Neuronal stem cell (in vitro differentiated cells): Measurements from ENCODE around the gene KMT2C.

Experiments
- DNase-seq: peaks from one replicate; pipeline ENCODE4 v3.0.0-alpha.2; 2013; ENCODE audit warnings: low spot score
- H2AFZ ChIP-seq: one replicate; pipeline ENCODE4 v1.6.1; 2013; ENCODE audit warnings: mild to moderate bottlenecking, low read length, inconsistent platforms
- H2AK5ac ChIP-seq: 2 replicates; pipeline ENCODE4 v1.6.1; 2013; ENCODE audit warnings: low read depth, mild to moderate bottlenecking, inconsistent platforms, low read length, moderate library complexity, mixed read lengths
- H2BK120ac ChIP-seq: 2 replicates; pipeline ENCODE4 v1.6.1; 2013; ENCODE audit warnings: low read depth, mild to moderate bottlenecking, inconsistent platforms, low read length, moderate library complexity, mixed read lengths
- H2BK12ac ChIP-seq: one replicate; pipeline ENCODE4 v1.6.1; 2013; ENCODE audit warnings: low read length, inconsistent platforms
- H2BK15ac ChIP-seq: 2 replicates; pipeline ENCODE4 v1.6.1; 2013; ENCODE audit warnings: mild to moderate bottlenecking, low read length, inconsistent platforms, mixed read lengths
- H2BK5ac ChIP-seq: one replicate; pipeline ENCODE4 v1.6.1; 2013; ENCODE audit warnings: inconsistent platforms, mild to moderate bottlenecking, low read length, moderate library complexity
- H3K14ac ChIP-seq: one replicate; pipeline ENCODE4 v1.6.1; 2013; ENCODE audit warnings: low read length, inconsistent platforms
- H3K18ac ChIP-seq: 2 replicates; pipeline ENCODE4 v1.6.1; 2013; ENCODE audit warnings: low read length, inconsistent platforms
- H3K23ac ChIP-seq: 2 replicates; pipeline ENCODE4 v1.6.1; 2013; ENCODE audit warnings: low read depth, mild to moderate bottlenecking, mixed read lengths, low read length, inconsistent platforms; ENCODE audit not compliant: poor library complexity
- H3K27ac ChIP-seq: replicated peaks from 3 replicates; pipeline ENCODE4 v1.5.1; 2013; ENCODE audit warnings: low read length, inconsistent platforms
- H3K27me3 ChIP-seq, 3 experiments: 2 replicates each; pipeline ENCODE4 v1.6.1; 2013; ENCODE audit warnings: low read length in 3 of 3, mild to moderate bottlenecking in 2 of 3, inconsistent platforms in 1 of 3, low read depth in 1 of 3, mixed read lengths in 1 of 3, moderate library complexity in 1 of 3; ENCODE audit not compliant: control insufficient read depth in 3 of 3, insufficient read depth in 3 of 3
- H3K36me3 ChIP-seq, 2 donors: replicated peaks in 1 of 2; 2 replicates each; pipeline ENCODE4 v1.6.1; 2013; ENCODE audit warnings: low read length in 2 of 2; ENCODE audit not compliant: control insufficient read depth in 2 of 2, insufficient read depth in 2 of 2
- H3K4ac ChIP-seq: 2 replicates; pipeline ENCODE4 v1.6.1; 2013; ENCODE audit warnings: inconsistent platforms, mild to moderate bottlenecking, low read length, moderate library complexity
- H3K4me1 ChIP-seq, 2 donors: 1 replicate in 1 of 2; 2 replicates in 1 of 2; pipeline ENCODE4 v1.6.1; 2013; ENCODE audit warnings: low read length in 2 of 2, low read depth in 1 of 2; ENCODE audit not compliant: control insufficient read depth in 2 of 2, insufficient read depth in 1 of 2
- H3K4me2 ChIP-seq: one replicate; pipeline ENCODE4 v1.6.1; 2013; ENCODE audit warnings: mild to moderate bottlenecking, low read length, inconsistent platforms; ENCODE audit not compliant: insufficient read depth, poor library complexity, severe bottlenecking
- H3K4me3 ChIP-seq, 2 donors: 2 replicates each; pipeline ENCODE4 v1.5.1; 2013; ENCODE audit warnings: low read length in 2 of 2, mild to moderate bottlenecking in 2 of 2, inconsistent platforms in 1 of 2, moderate library complexity in 1 of 2
- H3K79me1 ChIP-seq: one replicate; pipeline ENCODE4 v1.6.1; 2013; ENCODE audit warnings: low read depth, mild to moderate bottlenecking, inconsistent platforms, low read length, moderate library complexity
- H3K9ac ChIP-seq: one replicate; pipeline ENCODE4 v1.6.1; 2013; ENCODE audit warnings: mild to moderate bottlenecking, low read depth, low read length, inconsistent platforms; ENCODE audit not compliant: poor library complexity
- H3K9me3 ChIP-seq, 2 donors: replicated peaks in 1 of 2; 2 replicates each; pipeline versions ENCODE3 to v1.6.1; 2013; ENCODE audit warnings: low read length in 2 of 2, mild to moderate bottlenecking in 2 of 2, inconsistent platforms in 1 of 2, low read depth in 1 of 2, mixed read lengths in 1 of 2, moderate library complexity in 1 of 2; ENCODE audit not compliant: control insufficient read depth in 2 of 2, insufficient read depth in 1 of 2
- H4K8ac ChIP-seq: one replicate; pipeline ENCODE4 v1.6.1; 2013; ENCODE audit warnings: low read depth, mild to moderate bottlenecking, inconsistent platforms, low read length, moderate library complexity
- H4K91ac ChIP-seq: one replicate; pipeline ENCODE4 v1.6.1; 2013; ENCODE audit warnings: low read length, low read depth, mild to moderate bottlenecking, inconsistent platforms; ENCODE audit not compliant: poor library complexity
- WGBS, 2 donors: extraction: QIAGEN DNeasy Blood & Tissue Kit; methylation state at CpG; one replicate each; pipeline ENCODE4 v1.1.7; 2013; ENCODE audit warnings: missing lambda C conversion rate in 2 of 2, mixed read lengths in 1 of 2; ENCODE audit not compliant: insufficient read length in 2 of 2, insufficient replicate concordance in 1 of 2; ENCODE audit errors: extremely low coverage in 2 of 2; 5-methylcytosine and 5-hydroxymethylcytosine counted together

The KMT2C gene

DNA sequence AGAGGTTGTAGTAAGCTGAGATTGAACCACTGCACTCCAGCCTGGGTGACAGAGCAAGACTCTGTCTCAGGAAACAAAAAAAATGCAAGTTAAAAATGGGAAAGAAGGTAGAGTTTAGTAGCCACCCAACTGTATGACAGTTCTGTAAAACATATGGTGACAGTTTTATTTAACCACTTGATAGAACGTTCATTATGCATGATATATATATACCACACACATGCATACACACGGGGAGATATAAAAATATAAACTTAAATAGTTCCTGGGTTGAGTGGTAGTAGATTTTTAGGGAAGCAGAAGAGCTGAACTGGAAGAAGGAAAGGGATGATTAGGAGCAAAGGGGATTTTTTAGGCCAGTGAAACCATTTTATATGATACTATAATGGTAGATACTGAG lies 120.0 kb downstream of the KMT2C start:
- Histone ChIP-seq H2AK5ac (no peak overlapping the region), H3K9ac (no peak overlapping the region), H3K79me1 (no peaks in the 10 kb centered on the region), H3K27me3 (no peaks in the 10 kb centered on the region), H3K27ac (no peak overlapping the region), H3K36me3 (peaks cover 4 to 26% of the 10 kb centered on the region in 2 donors), H3K18ac (no peak overlapping the region), H3K9me3 (no peaks in the 10 kb centered on the region), H3K4ac (no peak overlapping the region), H2BK5ac (no peak overlapping the region), H3K14ac (no peak overlapping the region), H2AFZ (no peak overlapping the region), H3K23ac (no peak overlapping the region), H2BK120ac (no peak overlapping the region), H4K91ac (no peak overlapping the region), H3K4me3 (no peak overlapping the region), H2BK15ac (no peak overlapping the region), H3K4me2 (no peak overlapping the region), H3K4me1 (no peaks in the 10 kb centered on the region), H4K8ac (no peak overlapping the region), H2BK12ac (no peak overlapping the region)
- DNase-seq = no peak
- no CpG with 5 or more reads among the region's 2 CpGs for WGBS, 2 donors

DNA sequence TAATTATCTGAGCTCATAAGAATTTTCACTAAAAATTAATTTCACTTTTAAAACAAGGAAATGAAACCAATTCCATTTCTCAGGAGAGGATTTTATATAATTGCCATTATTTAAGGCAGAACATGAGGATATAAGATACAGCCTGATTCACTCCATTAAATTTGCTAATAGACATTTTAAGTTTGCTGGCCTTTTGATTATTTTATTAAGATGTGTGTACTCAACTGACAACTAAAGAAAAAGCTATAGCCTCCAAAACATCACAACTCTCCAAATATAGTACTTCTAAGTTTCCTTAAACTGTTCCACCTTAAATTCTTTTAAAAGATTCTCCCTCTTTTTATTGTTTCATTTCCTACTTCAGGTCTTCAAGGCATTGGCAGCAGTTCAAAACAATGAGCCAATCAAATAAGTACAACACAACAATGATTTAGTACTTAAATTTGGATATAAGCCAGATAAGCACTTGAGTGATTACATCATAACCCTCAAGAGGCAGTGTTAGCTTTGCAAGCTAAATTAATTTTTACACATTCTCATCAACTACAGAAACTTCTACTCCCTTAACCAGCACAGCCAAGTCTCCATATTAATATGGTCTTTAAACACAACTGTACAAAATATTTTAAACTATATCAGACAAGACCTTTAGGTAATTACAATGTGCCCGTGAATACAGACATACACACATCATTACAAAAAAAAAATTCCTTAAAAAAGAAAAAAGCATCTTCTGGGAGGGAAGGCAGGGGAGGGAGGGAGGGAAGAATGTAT lies 121.8 kb downstream of the KMT2C start:
- no peak overlapping the region for H3K9ac ChIP-seq
- no peak overlapping the region for H3K4me3 ChIP-seq
- no peak overlapping the region for H3K14ac ChIP-seq
- H3K23ac ChIP-seq = no peak overlapping the region
- no peaks in the 10 kb centered on the region for H3K79me1 ChIP-seq
- no peak overlapping the region for H2AFZ ChIP-seq
- H3K36me3 ChIP-seq = peaks cover 2 to 40% of the 10 kb centered on the region in 2 donors
- no peaks in the 10 kb centered on the region for H3K9me3 ChIP-seq
- H2AK5ac ChIP-seq = no peak overlapping the region
- WGBS, 2 donors = no CpG with 5 or more reads among the region's 1 CpG
- no peak for DNase-seq
- no peak overlapping the region for H2BK15ac ChIP-seq
- H3K18ac ChIP-seq = no peak overlapping the region
- no peak overlapping the region for H2BK12ac ChIP-seq
- no peak overlapping the region for H3K27ac ChIP-seq
- no peak overlapping the region for H4K8ac ChIP-seq
- H3K4me2 ChIP-seq = no peak overlapping the region
- H2BK5ac ChIP-seq = no peak overlapping the region
- H3K27me3 ChIP-seq = no peaks in the 10 kb centered on the region
- H3K4me1 ChIP-seq = no peaks in the 10 kb centered on the region
- H2BK120ac ChIP-seq = no peak overlapping the region
- no peak overlapping the region for H4K91ac ChIP-seq
- H3K4ac ChIP-seq = no peak overlapping the region

GRCh38 chr7:152313217-152313616 lies 122.6 kb downstream of the KMT2C start:
- no peak overlapping the region for H2BK15ac ChIP-seq
- H3K14ac ChIP-seq = no peak overlapping the region
- no peak overlapping the region for H2AFZ ChIP-seq
- H3K9ac ChIP-seq = no peak overlapping the region
- H2BK12ac ChIP-seq = no peak overlapping the region
- no peak overlapping the region for H3K4me3 ChIP-seq
- no peak overlapping the region for H3K23ac ChIP-seq
- H3K18ac ChIP-seq = no peak overlapping the region
- H4K8ac ChIP-seq = no peak overlapping the region
- no peak overlapping the region for H2BK120ac ChIP-seq
- no peak overlapping the region for H3K4me2 ChIP-seq
- peaks cover 2 to 48% of the 10 kb centered on the region in 2 donors for H3K36me3 ChIP-seq
- H3K79me1 ChIP-seq = no peaks in the 10 kb centered on the region
- H3K27me3 ChIP-seq = no peaks in the 10 kb centered on the region
- no peak overlapping the region for H4K91ac ChIP-seq
- no peak overlapping the region for H3K27ac ChIP-seq
- no peak overlapping the region for H2BK5ac ChIP-seq
- H3K9me3 ChIP-seq = no peaks in the 10 kb centered on the region
- no peak overlapping the region for H3K4ac ChIP-seq
- no peak overlapping the region for H2AK5ac ChIP-seq
- no peaks in the 10 kb centered on the region for H3K4me1 ChIP-seq
- DNase-seq = no peak

GRCh38 chr7:152312316-152312715 lies 123.5 kb downstream of the KMT2C start:
- H3K4me3 ChIP-seq = no peak overlapping the region
- no peak overlapping the region for H3K14ac ChIP-seq
- no peak overlapping the region for H2AK5ac ChIP-seq
- H3K23ac ChIP-seq = no peak overlapping the region
- H3K4me2 ChIP-seq = no peak overlapping the region
- no peaks in the 10 kb centered on the region for H3K4me1 ChIP-seq
- peaks cover 2 to 56% of the 10 kb centered on the region in 2 donors for H3K36me3 ChIP-seq
- no peak overlapping the region for H4K91ac ChIP-seq
- no peak overlapping the region for H4K8ac ChIP-seq
- WGBS, 2 donors = no CpG with 5 or more reads among the region's 2 CpGs
- H3K9ac ChIP-seq = no peak overlapping the region
- H2BK15ac ChIP-seq = no peak overlapping the region
- no peak for DNase-seq
- H2BK12ac ChIP-seq = no peak overlapping the region
- H3K79me1 ChIP-seq = no peaks in the 10 kb centered on the region
- no peaks in the 10 kb centered on the region for H3K27me3 ChIP-seq
- H3K27ac ChIP-seq = no peak overlapping the region
- no peak overlapping the region for H2AFZ ChIP-seq
- no peak overlapping the region for H3K4ac ChIP-seq
- no peak overlapping the region for H2BK5ac ChIP-seq
- no peak overlapping the region for H2BK120ac ChIP-seq
- H3K9me3 ChIP-seq = no peaks in the 10 kb centered on the region
- no peak overlapping the region for H3K18ac ChIP-seq
